GM12872 (cell line): ENCODE data around the gene ARMC2.

Source experiments
- TF ChIP-seq, protein P1 (sequence below): IDR thresholded peaks from 3 replicates; pipeline ENCODE4 v1.5.1; 2011; ENCODE audit warnings: low read depth, mild to moderate bottlenecking, low read length, moderate library complexity; ENCODE audit not compliant: insufficient read depth

Gene ARMC2

DNA sequence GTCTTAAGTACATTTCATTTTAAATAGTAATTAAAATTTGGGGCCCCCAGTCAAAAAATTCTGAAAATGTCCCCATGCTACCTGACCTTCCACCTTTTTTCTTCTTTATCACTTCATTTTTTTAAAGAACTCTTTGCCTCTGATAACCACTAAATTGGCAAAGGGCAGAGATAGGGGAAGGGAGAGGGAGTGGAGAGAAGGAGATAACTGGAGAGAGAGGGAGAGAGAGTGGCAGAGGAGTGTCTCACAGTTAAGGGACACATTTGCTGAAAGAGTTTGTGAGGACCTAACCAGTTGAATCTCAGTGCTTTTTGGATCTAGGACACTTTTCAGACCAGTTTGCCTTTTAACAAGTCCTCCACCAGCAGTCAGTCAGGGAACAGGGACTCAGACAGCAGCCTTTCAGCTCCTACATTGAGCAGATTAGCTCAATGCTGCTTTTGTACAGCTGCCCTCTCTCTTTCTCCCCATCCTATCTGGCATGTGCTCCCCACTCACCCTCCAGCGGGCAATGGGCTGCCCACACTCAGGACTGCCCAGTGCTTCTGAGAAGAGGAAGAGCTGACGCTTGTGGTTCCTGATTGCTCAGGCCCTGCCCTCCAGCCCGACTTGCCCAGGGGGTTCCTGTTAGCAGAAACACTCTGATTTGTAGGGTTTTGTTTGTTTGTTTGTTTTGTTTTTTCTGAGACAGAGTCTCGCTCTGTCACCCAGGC lies 14.4 kb downstream of the ARMC2 start:
- TF ChIP-seq, protein P1, sequence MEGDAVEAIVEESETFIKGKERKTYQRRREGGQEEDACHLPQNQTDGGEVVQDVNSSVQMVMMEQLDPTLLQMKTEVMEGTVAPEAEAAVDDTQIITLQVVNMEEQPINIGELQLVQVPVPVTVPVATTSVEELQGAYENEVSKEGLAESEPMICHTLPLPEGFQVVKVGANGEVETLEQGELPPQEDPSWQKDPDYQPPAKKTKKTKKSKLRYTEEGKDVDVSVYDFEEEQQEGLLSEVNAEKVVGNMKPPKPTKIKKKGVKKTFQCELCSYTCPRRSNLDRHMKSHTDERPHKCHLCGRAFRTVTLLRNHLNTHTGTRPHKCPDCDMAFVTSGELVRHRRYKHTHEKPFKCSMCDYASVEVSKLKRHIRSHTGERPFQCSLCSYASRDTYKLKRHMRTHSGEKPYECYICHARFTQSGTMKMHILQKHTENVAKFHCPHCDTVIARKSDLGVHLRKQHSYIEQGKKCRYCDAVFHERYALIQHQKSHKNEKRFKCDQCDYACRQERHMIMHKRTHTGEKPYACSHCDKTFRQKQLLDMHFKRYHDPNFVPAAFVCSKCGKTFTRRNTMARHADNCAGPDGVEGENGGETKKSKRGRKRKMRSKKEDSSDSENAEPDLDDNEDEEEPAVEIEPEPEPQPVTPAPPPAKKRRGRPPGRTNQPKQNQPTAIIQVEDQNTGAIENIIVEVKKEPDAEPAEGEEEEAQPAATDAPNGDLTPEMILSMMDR: no peak

DNA sequence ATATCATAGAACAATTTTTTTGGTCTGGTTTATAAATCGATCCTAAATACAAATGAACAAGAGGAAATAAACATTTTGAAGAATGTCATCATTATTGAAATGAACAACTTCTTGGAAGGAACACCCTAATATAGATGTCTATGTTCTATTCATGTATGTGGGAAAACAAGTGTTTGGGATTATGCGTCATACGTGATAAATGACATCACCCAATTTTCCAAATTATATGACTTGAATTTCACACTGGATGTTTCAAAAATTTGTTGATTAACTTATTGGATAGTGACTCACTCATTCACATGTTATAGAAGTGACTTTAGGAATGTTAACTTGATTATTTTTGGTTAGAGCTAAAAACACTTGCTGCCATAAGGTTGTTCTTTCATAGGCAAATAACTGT lies 18.6 kb downstream of the ARMC2 start:
- TF ChIP-seq, protein P1: no peak

DNA sequence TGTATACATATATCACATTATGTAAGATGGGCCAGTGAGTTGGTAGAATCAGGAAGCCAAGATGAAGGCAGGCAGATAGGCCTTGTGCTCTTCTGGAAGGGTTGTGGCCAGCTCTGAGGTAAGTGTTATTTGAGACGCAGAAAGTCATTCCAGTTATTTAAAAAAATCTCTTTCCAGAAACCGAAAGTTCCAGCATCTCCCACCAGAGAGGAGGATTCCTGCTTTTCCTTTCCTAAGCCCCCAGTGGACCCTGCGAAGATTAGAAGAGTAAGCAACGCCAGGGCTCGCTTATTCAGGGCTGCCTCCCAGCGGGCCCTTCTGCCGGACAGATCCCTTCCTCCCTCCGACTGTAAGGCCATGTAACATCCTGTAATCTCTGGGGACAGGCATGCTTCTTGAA lies 20.4 kb downstream of the ARMC2 start:
- TF ChIP-seq, protein P1: no peak

DNA sequence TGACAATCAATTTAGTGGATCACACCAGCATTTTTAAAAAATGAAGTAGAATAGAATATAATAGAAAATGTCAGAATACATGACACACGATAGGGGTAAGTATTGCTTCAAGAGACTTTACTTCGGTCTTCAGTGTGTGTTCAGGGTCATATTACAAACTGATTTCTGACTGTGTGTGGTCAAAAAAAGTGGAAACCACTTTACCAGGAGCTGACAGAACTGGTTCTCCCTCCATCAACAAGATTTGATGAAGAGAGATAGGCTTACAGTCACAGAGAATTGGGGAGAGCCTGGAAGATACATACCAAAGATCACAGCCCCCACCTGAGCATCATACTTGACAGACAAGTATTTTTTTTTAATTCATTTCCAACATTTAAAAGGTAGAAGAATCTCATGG lies 21.7 kb downstream of the ARMC2 start:
- TF ChIP-seq, protein P1: no peak

DNA sequence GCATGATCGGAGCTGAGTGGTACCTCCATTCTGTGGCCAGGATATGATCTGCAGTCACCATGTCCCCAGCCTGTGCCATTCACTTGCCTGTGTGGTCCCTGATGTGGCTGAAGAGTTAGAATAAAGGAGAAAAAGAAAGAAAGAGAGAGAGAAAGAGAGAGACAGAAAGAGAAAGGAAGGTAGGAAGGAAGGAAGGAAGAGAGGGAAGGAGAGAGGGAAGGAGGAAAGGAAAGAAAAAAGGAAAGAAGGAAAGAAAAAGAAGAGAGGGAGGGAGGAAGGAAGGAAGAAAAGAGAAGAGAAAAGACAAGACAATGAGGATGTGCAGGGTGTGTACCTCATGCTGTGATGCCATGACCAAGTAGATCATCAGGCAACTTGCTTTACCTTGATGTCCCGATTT lies 22.1 kb downstream of the ARMC2 start:
- TF ChIP-seq, protein P1: no peak

DNA sequence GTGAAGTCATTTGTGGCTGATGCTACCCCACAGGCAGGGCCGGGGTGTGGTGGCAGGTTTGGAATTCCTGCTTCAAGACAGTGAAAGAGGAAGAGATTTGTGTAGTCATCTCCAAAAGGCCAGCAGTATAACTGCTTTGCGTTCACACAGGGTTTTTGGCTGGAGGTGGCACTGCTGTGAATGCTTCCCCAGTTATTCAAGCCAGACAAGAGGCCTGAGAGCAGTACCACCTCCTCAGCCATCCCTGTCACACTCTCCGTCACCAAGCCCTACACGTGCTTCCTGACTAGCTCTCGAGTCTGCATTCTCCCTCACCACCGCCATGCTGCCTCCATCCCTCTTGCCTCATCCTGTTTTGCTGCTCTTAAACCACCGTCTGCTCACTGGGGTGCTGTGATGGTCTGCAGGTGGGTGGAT lies 23.9 kb downstream of the ARMC2 start:
- TF ChIP-seq, protein P1: no peak

DNA sequence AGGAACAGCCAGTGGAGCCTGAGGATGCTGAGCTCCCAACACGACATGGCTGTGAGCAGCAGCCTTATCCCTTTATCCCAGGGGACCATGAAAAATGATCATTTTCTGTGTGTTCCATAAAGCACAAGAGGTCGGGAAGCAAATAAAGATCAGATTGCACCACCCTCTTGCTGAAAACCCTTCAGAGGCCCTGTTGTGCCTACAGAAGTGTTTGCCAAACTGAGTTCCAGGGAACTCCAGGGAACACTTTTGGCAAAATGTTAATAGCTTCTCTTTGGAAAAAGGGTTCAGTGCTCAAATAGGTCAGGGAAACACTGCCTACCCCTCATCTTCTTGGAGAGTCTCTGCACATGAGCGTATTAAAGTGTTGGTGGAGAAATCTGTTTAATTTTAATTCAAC lies 24.4 kb downstream of the ARMC2 start:
- TF ChIP-seq, protein P1: no peak
